Stomach (tissue), 9 donors: Measurements from ENCODE around the gene RNF141. TPM values are rescaled to one million over a fixed set of nuclear protein-coding genes. Genes with fewer than 3 reads are reported as not detected.

ENCODE experiments used
- DNase-seq, 2 donors: peaks; one replicate each; pipeline versions ENCODE4 v3.0.0 to v3.0.0-alpha.2; 2013 to 2019
- H3K27ac ChIP-seq, 5 donors: fragments of 200-600 bp in 4 of 5; sonication (generic) in 4 of 5; one replicate each; pipeline ENCODE4 v1.5.1; 2013 to 2019; ENCODE audit warnings: mild to moderate bottlenecking in 1 of 5, moderate library complexity in 1 of 5
- H3K27me3 ChIP-seq, 3 donors: fragments of 200-600 bp; sonication (generic); one replicate each; pipeline ENCODE4 v1.5.1; 2017 to 2019; ENCODE audit warnings: mixed run types in 1 of 3
- H3K36me3 ChIP-seq, 4 donors: fragments of 200-600 bp; sonication (generic); 1 replicate in 3 of 4; 2 replicates in 1 of 4; pipeline ENCODE4 v1.5.1; 2016 to 2019
- H3K4me1 ChIP-seq, 4 donors: fragments of 200-600 bp; sonication (generic); one replicate each; pipeline ENCODE4 v1.5.1; 2016 to 2019
- H3K4me3 ChIP-seq, 4 donors: fragments of 200-600 bp; sonication (generic) in 3 of 4; one replicate each; pipeline ENCODE4 v1.5.1; 2016 to 2019; ENCODE audit warnings: mild to moderate bottlenecking in 1 of 4
- H3K9me3 ChIP-seq, 4 donors: fragments of 200-600 bp; sonication (generic); one replicate each; pipeline ENCODE4 v1.5.1; 2016 to 2019
- CTCF ChIP-seq, 7 experiments: fragments of 450-650 bp in 4 of 7; fragments of 200-600 bp in 3 of 7; sonication (generic) in 3 of 7; IDR thresholded peaks; one replicate each; pipeline ENCODE4 v1.5.1; 2016 to 2019; ENCODE audit warnings: antibody characterized with exemption in 7 of 7, control low read depth in 2 of 7, mild to moderate bottlenecking in 1 of 7
- EP300 ChIP-seq: sonication (generic); formaldehyde crosslinking; IDR thresholded peaks from one replicate; pipeline ENCODE4 v1.6.1; 2017; ENCODE audit warnings: antibody characterized with exemption
- POLR2A ChIP-seq, 4 donors: fragments of 450-650 bp; IDR thresholded peaks; one replicate each; pipeline ENCODE4 v1.6.1; 2016; ENCODE audit warnings: antibody characterized with exemption in 4 of 4, control low read depth in 2 of 4, mild to moderate bottlenecking in 1 of 4, moderate library complexity in 1 of 4
- POLR2AphosphoS5 ChIP-seq, 3 donors: sonication (generic); formaldehyde crosslinking; IDR thresholded peaks; one replicate each; pipeline ENCODE4 v1.6.1; 2016; ENCODE audit warnings: antibody characterized with exemption in 3 of 3
- WGBS, 5 donors: extraction: QIAGEN DNeasy Blood & Tissue Kit in 3 of 5; methylation state at CpG; one replicate each; pipeline versions ENCODE4 v1.1.5 to v1.1.7; 2013 to 2018; 5-methylcytosine and 5-hydroxymethylcytosine counted together
- intact Hi-C: fragments of 100-400 bp; cut with DNase I; formaldehyde crosslinking; loops from one replicate; pipeline ENCODE4 v1.15.1; 2023; ENCODE audit warnings: low total_unique reads
- polyA plus RNA-seq, 3 donors: library from polyadenylated mRNA; stranded (reverse); fragments of 200-250 nt; gene quantifications; one replicate each; pipeline ENCODE4 v1.2.3, GENCODE V29; 2013
- total RNA-seq, 5 donors: library from RNA; depleted of rRNA; stranded (reverse); fragments of >200 nt; gene quantifications; one replicate each; pipeline versions ENCODE4 v1.1.0 to v1.2.3, GENCODE V29; 2014 to 2016
- donor health status: healthy with polysubstance abuse.
- donor health status: Bipolar disorder and iron deficiency.
- donor health status: healthy.

The RNF141 gene
- total and polyA plus RNA-seq, 8 donors, result 6.4 to 71.2 (median 19.1) TPM

GRCh38 chr11:10480760-10481159 is 60.2 kb downstream of the RNF141 start:
- Histone ChIP-seq H3K27me3 (no peaks in the 10 kb centered on the region), H3K27ac (no peak overlapping the region), H3K36me3 (peaks cover 6 to 63% (median 39%) of the 10 kb centered on the region in 4 donors), H3K4me3 (no peak overlapping the region), H3K4me1 (peaks cover 0 to 5% (median 0%) of the 10 kb centered on the region in 4 donors), H3K9me3 (no peaks in the 10 kb centered on the region)
- no peak for DNase-seq
- TF ChIP-seq CTCF (IDR thresholded peaks at IDR 0.05) (no peak), EP300 (no peak), POLR2A (IDR thresholded peaks at IDR 0.05) (no peak), POLR2AphosphoS5 (IDR thresholded peaks at IDR 0.05) (no peak)
- WGBS, 5 donors, result 83 to 93% (median 85%) methylated on average over 2 of the region's 2 CpGs
- intact Hi-C loops, result no loop called here

- 88 to 93% (median 92%) methylated on average over 6 of the region's 6 CpGs for WGBS, 5 donors
These were observed 61.0 kb downstream of the RNF141 start for GRCh38 chr11:10480026-10480425.

GRCh38 chr11:10478574-10479550 is 62.1 kb downstream of the RNF141 start:
- intact Hi-C loops, result no loop called here

More at GRCh38 chr11:10480026-10480425, 61.0 kb downstream of the RNF141 start:
- peaks cover 3 to 59% (median 34%) of the 10 kb centered on the region in 4 donors for H3K36me3 ChIP-seq
- H3K9me3 ChIP-seq, result no peaks in the 10 kb centered on the region
- no peaks in the 10 kb centered on the region for H3K27me3 ChIP-seq
- DNase-seq, result no peak
- intact Hi-C loops, result no loop called here
- peaks cover 0 to 5% (median 0%) of the 10 kb centered on the region in 4 donors for H3K4me1 ChIP-seq
- no peak for TF ChIP-seq CTCF (IDR thresholded peaks at IDR 0.05)
- TF ChIP-seq POLR2A (IDR thresholded peaks at IDR 0.05), result no peak
- H3K27ac ChIP-seq, result no peak overlapping the region
- no peak overlapping the region for H3K4me3 ChIP-seq

More at GRCh38 chr11:10478574-10479550, 62.1 kb downstream of the RNF141 start:
- Histone ChIP-seq H3K9me3 (no peaks in the 10 kb centered on the region), H3K27me3 (no peaks in the 10 kb centered on the region), H3K27ac (no peak overlapping the region), H3K4me1 (peaks cover 0 to 5% (median 0%) of the 10 kb centered on the region in 4 donors), H3K4me3 (no peak overlapping the region), H3K36me3 (peaks cover 0 to 48% (median 30%) of the 10 kb centered on the region in 4 donors)
- TF ChIP-seq EP300, result no peak
- TF ChIP-seq CTCF (IDR thresholded peaks at IDR 0.05), result no peak
- TF ChIP-seq POLR2A (IDR thresholded peaks at IDR 0.05), result no peak
- no peak for TF ChIP-seq POLR2AphosphoS5 (IDR thresholded peaks at IDR 0.05)
- 87 to 95% (median 92%) methylated on average over 16 of the region's 16 CpGs for WGBS, 5 donors
- no peak for DNase-seq
